Thoracic aorta (tissue), 2 donors: ENCODE data around the gene CNIH3. TPM values are rescaled to one million over a fixed set of nuclear protein-coding genes. Genes with fewer than 3 reads are reported as not detected.

ENCODE experiments used
- ATAC-seq: fragments of 150-250 bp; one replicate; pipeline ENCODE4 v1.8.0; 2017; ENCODE audit warnings: low read depth; ENCODE audit not compliant: insufficient number of reproducible peaks, low FRiP score
- DNase-seq: peaks from one replicate; pipeline ENCODE4 v3.0.0-alpha.2; 2020; ENCODE audit warnings: low spot score
- H3K27ac ChIP-seq, 2 donors: fragments of 200-600 bp; sonication (generic); 1 replicate in 1 of 2; 2 replicates in 1 of 2; pipeline ENCODE4 v1.5.1; 2016; ENCODE audit warnings: mild to moderate bottlenecking in 2 of 2, moderate library complexity in 2 of 2
- H3K27me3 ChIP-seq: fragments of 200-600 bp; sonication (generic); replicated peaks from 2 replicates; pipeline ENCODE4 v1.6.0; 2016; ENCODE audit warnings: mild to moderate bottlenecking; ENCODE audit not compliant: insufficient read depth
- H3K36me3 ChIP-seq: fragments of 200-600 bp; sonication (generic); one replicate; pipeline ENCODE4 v1.5.1; 2016
- H3K4me1 ChIP-seq, 2 donors: fragments of 200-600 bp; sonication (generic); 1 replicate in 1 of 2; 2 replicates in 1 of 2; pipeline versions ENCODE4 v1.5.1 to v1.6.0; 2016; ENCODE audit warnings: low read depth in 2 of 2, mild to moderate bottlenecking in 1 of 2; ENCODE audit not compliant: control insufficient read depth in 1 of 2
- H3K4me3 ChIP-seq: fragments of 200-600 bp; sonication (generic); 2 replicates; pipeline ENCODE4 v1.5.1; 2016; ENCODE audit warnings: mild to moderate bottlenecking
- H3K9me3 ChIP-seq: fragments of 200-600 bp; sonication (generic); 2 replicates; pipeline ENCODE4 v1.5.1; 2016
- CTCF ChIP-seq: fragments of 200-600 bp; sonication (generic); IDR thresholded peaks from one replicate; pipeline ENCODE4 v1.5.1; 2019; ENCODE audit warnings: antibody characterized with exemption
- total RNA-seq, 2 donors: library from RNA; depleted of rRNA; stranded (reverse); fragments of >200 nt; gene quantifications; one replicate each; pipeline versions ENCODE4 v1.1.0 to v1.2.3, GENCODE V29; 2016

CNIH3 gene
- total RNA-seq, 2 donors from 2014 or later: 0.21 TPM; not detected in 1

GRCh38 chr1:224744521-224744920 lies 128.4 kb downstream of the CNIH3 start:
- no peaks in the 10 kb centered on the region for H3K4me1 ChIP-seq
- H3K4me3 ChIP-seq: no peak overlapping the region
- no peak for TF ChIP-seq CTCF
- DNase-seq (no peak), ATAC-seq (no peak)
- no peaks in the 10 kb centered on the region for H3K27me3 ChIP-seq
- H3K9me3 ChIP-seq: no peaks in the 10 kb centered on the region
- no peaks in the 10 kb centered on the region for H3K36me3 ChIP-seq
- no peak overlapping the region for H3K27ac ChIP-seq

GRCh38 chr1:224745394-224745793 lies 129.3 kb downstream of the CNIH3 start:
- H3K9me3 ChIP-seq: no peaks in the 10 kb centered on the region
- no peaks in the 10 kb centered on the region for H3K27me3 ChIP-seq
- DNase-seq (no peak), ATAC-seq (no peak)
- no peak overlapping the region for H3K27ac ChIP-seq
- H3K36me3 ChIP-seq: no peaks in the 10 kb centered on the region
- no peak overlapping the region for H3K4me3 ChIP-seq
- no peak for TF ChIP-seq CTCF
- no peaks in the 10 kb centered on the region for H3K4me1 ChIP-seq

- no peak for ATAC-seq
- TF ChIP-seq CTCF: no peak
- no peaks in the 10 kb centered on the region for H3K27me3 ChIP-seq
- no peak overlapping the region for H3K27ac ChIP-seq
- DNase-seq: no peak
- no peaks in the 10 kb centered on the region for H3K9me3 ChIP-seq
- H3K4me1 ChIP-seq: no peaks in the 10 kb centered on the region
- no peaks in the 10 kb centered on the region for H3K36me3 ChIP-seq
- H3K4me3 ChIP-seq: no peak overlapping the region
Observed at GRCh38 chr1:224745924-224746323, 129.8 kb downstream of the CNIH3 start.

- Histone ChIP-seq H3K9me3 (no peaks in the 10 kb centered on the region), H3K36me3 (no peaks in the 10 kb centered on the region), H3K27ac (no peak overlapping the region), H3K4me3 (no peak overlapping the region), H3K27me3 (no peaks in the 10 kb centered on the region), H3K4me1 (no peaks in the 10 kb centered on the region)
- ATAC-seq: no peak
- no peak for TF ChIP-seq CTCF
- DNase-seq: no peak
Observed at GRCh38 chr1:224747578-224747977, 131.5 kb downstream of the CNIH3 start.

- TF ChIP-seq CTCF: no peak
- no peaks in the 10 kb centered on the region for H3K9me3 ChIP-seq
- DNase-seq (no peak), ATAC-seq (no peak)
- no peaks in the 10 kb centered on the region for H3K36me3 ChIP-seq
- no peak overlapping the region for H3K4me3 ChIP-seq
- no peaks in the 10 kb centered on the region for H3K27me3 ChIP-seq
- H3K4me1 ChIP-seq: no peaks in the 10 kb centered on the region
- H3K27ac ChIP-seq: no peak overlapping the region
Observed at GRCh38 chr1:224749916-224750315, 133.8 kb downstream of the CNIH3 start.
